ENCODE measurements around the gene CEP164. TPM values are rescaled to one million over a fixed set of nuclear protein-coding genes. Genes with fewer than 3 reads are reported as not detected.

CEP164 gene
- total and polyA plus RNA-seq, 4 experiments from 2014 or later = 12.7 to 42.5 (median 33.2) TPM

DNA sequence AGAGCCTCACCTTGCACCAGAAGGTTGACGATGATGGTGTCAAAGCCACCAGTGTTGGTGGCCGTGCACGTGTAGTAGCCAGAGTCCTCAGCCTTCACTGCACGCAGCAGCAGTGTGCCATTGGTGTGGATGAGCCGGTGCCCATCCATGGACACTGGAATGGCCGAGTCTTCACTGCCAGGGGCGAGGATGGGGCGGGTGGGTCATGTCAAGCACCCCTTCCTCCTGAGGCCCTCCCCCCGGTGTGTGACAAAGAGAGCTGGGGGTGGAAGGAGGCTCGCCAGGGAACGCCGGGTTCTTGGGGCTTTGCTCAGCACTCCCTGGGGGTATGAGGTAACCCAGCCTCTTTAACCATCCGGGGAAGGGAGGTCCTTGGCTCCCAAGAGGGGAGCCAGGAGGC, 111.6 kb downstream of the CEP164 start:
- Histone ChIP-seq H3K4me1 (ENCODE audit: insufficient read depth, low read length) (no peaks in the 10 kb centered on the region), H3K27ac (ENCODE audit: low read depth, low read length) (no peak overlapping the region), H3K4me3 (ENCODE audit: low read length in 2 of 2) (no peak overlapping the region), H3K9me3 (ENCODE audit: control insufficient read depth in 1 of 2, low read length in 2 of 2) (no peaks in the 10 kb centered on the region), H3K27me3 (ENCODE audit: insufficient read depth, low read length) (no peaks in the 10 kb centered on the region), H3K36me3 (ENCODE audit: insufficient read depth, low read length) (no peaks in the 10 kb centered on the region)
- Mint-ChIP-seq H3K27me3 (peaks cover 20 to 27% of the 10 kb centered on the region in 2 donors), H3K9me3 (no peaks in the 10 kb centered on the region), H3K4me3 (no peak overlapping the region), H3K27ac (no peak overlapping the region), H3K36me3 (no peaks in the 10 kb centered on the region), H3K4me1 (no peaks in the 10 kb centered on the region)
- DNase-seq = no peak
- intact Hi-C loops (cut with micrococcal nuclease) = no loop called here
- ChIA-PET CTCF (ENCODE audit: partially characterized antibody) (interaction anchor here (2.2 kb wide), 1 partner anchor 13 kb away, joined by 7 read pairs; no protein-coding TSS in a partner anchor), POLR2A (ENCODE audit: partially characterized antibody) (no interaction called here)

DNA sequence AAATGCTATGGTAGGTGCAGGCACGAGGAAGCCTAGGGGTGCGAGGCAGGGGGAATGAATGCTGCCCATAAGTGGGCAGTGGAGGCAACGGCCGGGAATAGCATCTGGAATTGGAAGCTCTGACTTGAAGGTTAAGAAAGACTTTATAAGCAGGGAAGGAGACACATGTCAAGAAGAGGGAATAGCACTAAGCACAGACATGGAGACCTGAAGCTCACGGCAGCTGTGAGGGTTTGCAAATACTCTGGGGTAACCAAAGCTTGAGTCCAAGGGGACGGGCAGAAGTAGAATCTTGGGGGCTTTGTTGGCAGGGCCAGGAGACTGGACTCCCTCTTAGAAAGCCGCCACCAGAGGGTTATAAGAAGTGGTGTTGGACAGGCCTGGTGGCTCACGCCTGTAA, 112.6 kb downstream of the CEP164 start:
- CTCF ChIA-PET (ENCODE audit: partially characterized antibody) = interaction anchor here (2.2 kb wide), 1 partner anchor 14 kb away, joined by 7 read pairs; no protein-coding TSS in a partner anchor

DNA sequence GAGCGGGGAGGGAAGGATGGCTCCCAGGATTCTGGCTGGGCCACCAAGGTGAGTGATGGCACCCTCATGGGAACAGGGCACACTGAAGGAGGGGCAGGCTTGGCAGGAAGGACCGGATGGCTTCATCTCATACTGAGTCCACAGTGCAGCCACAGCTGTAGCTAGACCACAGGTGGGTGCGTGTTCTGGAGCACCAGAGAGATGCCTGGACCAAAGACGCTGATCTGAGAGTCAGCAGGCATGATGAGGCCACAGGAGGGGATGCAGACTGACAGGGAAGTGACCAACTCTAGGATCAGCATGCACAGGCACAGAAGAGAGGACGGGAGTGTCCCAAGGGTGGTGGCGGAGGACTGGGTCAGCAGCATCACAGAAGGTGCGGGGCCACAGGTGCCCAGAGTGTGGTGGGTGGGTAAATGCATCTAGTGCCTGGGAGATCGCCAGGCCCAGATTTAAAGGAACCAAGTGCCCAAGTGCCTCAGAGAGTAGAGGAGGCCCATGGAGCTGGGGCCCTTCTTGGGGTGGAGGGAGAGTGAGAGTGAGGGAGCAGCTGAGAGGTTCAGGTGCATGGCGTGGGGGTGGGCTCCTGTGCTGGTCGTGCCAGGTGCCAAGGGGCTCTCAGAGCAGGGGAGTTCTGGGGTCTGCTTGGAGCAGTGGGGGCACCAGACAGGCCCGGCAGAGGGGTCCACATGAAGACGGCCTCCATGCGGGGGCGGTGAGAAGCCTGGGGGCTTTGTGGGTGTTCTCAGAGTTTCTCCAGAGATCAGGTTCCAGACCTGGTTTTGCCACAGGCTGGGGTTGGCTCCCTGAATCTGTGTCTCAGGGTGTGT, 113.7 kb downstream of the CEP164 start:
- CTCF ChIA-PET (ENCODE audit: partially characterized antibody) = interaction anchor here (2.2 kb wide), 1 partner anchor 15 kb away, joined by 7 read pairs; no protein-coding TSS in a partner anchor
- H3K4me3 Mint-ChIP-seq = no peak overlapping the region
- no peaks in the 10 kb centered on the region for H3K9me3 ChIP-seq (ENCODE audit: control insufficient read depth in 1 of 2, low read length in 2 of 2)
- intact Hi-C loops (cut with micrococcal nuclease) = no loop called here
- POLR2A ChIA-PET (ENCODE audit: partially characterized antibody) = no interaction called here
- H3K9me3 Mint-ChIP-seq = no peaks in the 10 kb centered on the region
- no peaks in the 10 kb centered on the region for H3K36me3 Mint-ChIP-seq
- no peak for DNase-seq
- H3K27me3 ChIP-seq (ENCODE audit: insufficient read depth, low read length) = no peaks in the 10 kb centered on the region
- H3K27ac Mint-ChIP-seq = no peak overlapping the region
- H3K27ac ChIP-seq (ENCODE audit: low read depth, low read length) = no peak overlapping the region
- no peak overlapping the region for H3K4me3 ChIP-seq (ENCODE audit: low read length in 2 of 2)
- H3K36me3 ChIP-seq (ENCODE audit: insufficient read depth, low read length) = no peaks in the 10 kb centered on the region
- no peaks in the 10 kb centered on the region for H3K4me1 Mint-ChIP-seq
- peaks cover 18 to 35% of the 10 kb centered on the region in 2 donors for H3K27me3 Mint-ChIP-seq
- no peaks in the 10 kb centered on the region for H3K4me1 ChIP-seq (ENCODE audit: insufficient read depth, low read length)

More for the DNA sequence above, 112.6 kb downstream of the CEP164 start:
- Histone ChIP-seq H3K27me3 (ENCODE audit: insufficient read depth, low read length) (no peaks in the 10 kb centered on the region), H3K9me3 (ENCODE audit: control insufficient read depth in 1 of 2, low read length in 2 of 2) (no peaks in the 10 kb centered on the region), H3K27ac (ENCODE audit: low read depth, low read length) (no peak overlapping the region), H3K4me1 (ENCODE audit: insufficient read depth, low read length) (no peaks in the 10 kb centered on the region), H3K36me3 (ENCODE audit: insufficient read depth, low read length) (no peaks in the 10 kb centered on the region), H3K4me3 (ENCODE audit: low read length in 2 of 2) (no peak overlapping the region)
- H3K4me1 Mint-ChIP-seq = no peaks in the 10 kb centered on the region
- peaks cover 20 to 30% of the 10 kb centered on the region in 2 donors for H3K27me3 Mint-ChIP-seq
- POLR2A ChIA-PET (ENCODE audit: partially characterized antibody) = no interaction called here
- H3K4me3 Mint-ChIP-seq = no peak overlapping the region
- DNase-seq = no peak
- H3K36me3 Mint-ChIP-seq = no peaks in the 10 kb centered on the region
- H3K9me3 Mint-ChIP-seq = no peaks in the 10 kb centered on the region
- intact Hi-C loops (cut with micrococcal nuclease) = no loop called here
- no peak overlapping the region for H3K27ac Mint-ChIP-seq

DNA sequence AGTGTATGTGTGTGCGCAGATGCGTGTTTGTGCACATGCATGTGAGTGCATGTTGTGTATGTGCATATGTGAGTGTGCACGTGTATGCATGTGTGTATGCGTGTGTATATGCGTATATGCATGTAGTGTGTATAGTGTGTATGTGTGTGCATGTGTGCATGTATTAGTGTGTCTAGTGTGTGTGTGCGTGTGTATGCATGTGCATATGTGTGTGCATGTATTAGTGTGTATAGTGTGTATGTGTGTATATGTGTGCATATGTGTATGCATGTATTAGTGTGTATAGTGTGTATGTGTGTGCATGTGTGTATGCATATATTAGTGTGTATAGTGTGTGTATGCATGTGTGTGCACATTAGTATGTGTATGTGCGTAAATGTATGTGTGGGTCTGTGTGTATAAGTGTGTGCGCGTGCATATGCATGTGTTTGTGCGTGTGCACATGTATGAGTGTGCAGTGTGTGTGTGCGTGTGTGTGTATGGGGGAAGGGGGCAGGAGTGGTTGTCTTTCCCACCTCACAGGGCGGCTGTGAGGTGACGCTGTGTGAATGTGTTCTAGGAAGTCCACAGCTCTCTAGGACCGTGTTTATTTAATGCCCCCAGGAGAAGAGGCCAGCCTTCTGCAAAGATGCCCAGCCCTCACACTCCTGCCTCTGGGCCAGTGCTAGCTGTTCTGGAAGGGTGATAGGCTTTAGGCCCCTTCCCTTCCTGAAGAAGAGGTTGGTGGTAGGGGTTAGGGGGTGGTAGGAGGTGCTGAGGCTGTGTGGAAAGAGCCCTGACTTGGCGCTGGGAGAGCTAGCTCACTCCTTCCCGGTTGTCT, 114.6 kb downstream of the CEP164 start:
- Histone ChIP-seq H3K9me3 (ENCODE audit: control insufficient read depth in 1 of 2, low read length in 2 of 2) (no peaks in the 10 kb centered on the region), H3K4me1 (ENCODE audit: insufficient read depth, low read length) (no peaks in the 10 kb centered on the region), H3K27ac (ENCODE audit: low read depth, low read length) (no peak overlapping the region), H3K27me3 (ENCODE audit: insufficient read depth, low read length) (no peaks in the 10 kb centered on the region), H3K36me3 (ENCODE audit: insufficient read depth, low read length) (no peaks in the 10 kb centered on the region), H3K4me3 (ENCODE audit: low read length in 2 of 2) (no peak overlapping the region)
- H3K36me3 Mint-ChIP-seq = no peaks in the 10 kb centered on the region
- CTCF ChIA-PET (ENCODE audit: partially characterized antibody) = interaction anchor here (1.9 kb wide), 1 partner anchor 16 kb away, joined by 6 read pairs; no protein-coding TSS in a partner anchor
- POLR2A ChIA-PET (ENCODE audit: partially characterized antibody) = no interaction called here
- intact Hi-C loops (cut with micrococcal nuclease) = no loop called here
- H3K4me1 Mint-ChIP-seq = no peaks in the 10 kb centered on the region
- no peak overlapping the region for H3K4me3 Mint-ChIP-seq
- peaks cover 13 to 31% of the 10 kb centered on the region in 2 donors for H3K27me3 Mint-ChIP-seq
- no peak overlapping the region for H3K27ac Mint-ChIP-seq
- no peaks in the 10 kb centered on the region for H3K9me3 Mint-ChIP-seq
- DNase-seq = no peak

DNA sequence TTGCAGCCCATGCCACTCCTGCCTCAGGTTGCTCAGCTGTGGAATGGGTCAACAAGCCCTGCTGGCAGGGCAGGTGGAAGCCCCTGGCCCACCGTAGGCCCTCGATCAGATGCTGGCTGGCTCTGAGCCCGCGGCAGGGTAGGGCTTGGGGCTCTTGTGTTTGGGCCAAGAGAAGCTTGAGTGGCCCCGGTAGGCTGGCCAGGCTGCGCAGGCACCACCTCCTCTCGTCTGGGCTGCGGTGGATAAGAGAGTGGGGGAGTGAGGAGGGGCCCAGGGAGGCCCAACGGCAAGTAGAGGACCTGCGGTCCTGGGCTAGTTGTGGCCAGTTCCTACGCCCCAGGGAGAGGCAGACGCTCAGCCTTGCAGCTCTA, 115.2 kb downstream of the CEP164 start:
- no peaks in the 10 kb centered on the region for H3K27me3 ChIP-seq (ENCODE audit: insufficient read depth, low read length)
- H3K4me1 ChIP-seq (ENCODE audit: insufficient read depth, low read length) = no peaks in the 10 kb centered on the region
- no peaks in the 10 kb centered on the region for H3K9me3 Mint-ChIP-seq
- no peaks in the 10 kb centered on the region for H3K36me3 ChIP-seq (ENCODE audit: insufficient read depth, low read length)
- intact Hi-C loops (cut with micrococcal nuclease) = no loop called here
- POLR2A ChIA-PET (ENCODE audit: partially characterized antibody) = no interaction called here
- H3K27ac Mint-ChIP-seq = no peak overlapping the region
- peaks cover 13 to 31% of the 10 kb centered on the region in 2 donors for H3K27me3 Mint-ChIP-seq
- H3K4me3 ChIP-seq (ENCODE audit: low read length in 2 of 2) = no peak overlapping the region
- no peak overlapping the region for H3K4me3 Mint-ChIP-seq
- H3K9me3 ChIP-seq (ENCODE audit: control insufficient read depth in 1 of 2, low read length in 2 of 2) = no peaks in the 10 kb centered on the region
- no peaks in the 10 kb centered on the region for H3K36me3 Mint-ChIP-seq
- CTCF ChIA-PET (ENCODE audit: partially characterized antibody) = interaction anchor here (1.9 kb wide), 1 partner anchor 17 kb away, joined by 6 read pairs; no protein-coding TSS in a partner anchor
- DNase-seq = no peak
- no peak overlapping the region for H3K27ac ChIP-seq (ENCODE audit: low read depth, low read length)
- H3K4me1 Mint-ChIP-seq = no peaks in the 10 kb centered on the region

DNA sequence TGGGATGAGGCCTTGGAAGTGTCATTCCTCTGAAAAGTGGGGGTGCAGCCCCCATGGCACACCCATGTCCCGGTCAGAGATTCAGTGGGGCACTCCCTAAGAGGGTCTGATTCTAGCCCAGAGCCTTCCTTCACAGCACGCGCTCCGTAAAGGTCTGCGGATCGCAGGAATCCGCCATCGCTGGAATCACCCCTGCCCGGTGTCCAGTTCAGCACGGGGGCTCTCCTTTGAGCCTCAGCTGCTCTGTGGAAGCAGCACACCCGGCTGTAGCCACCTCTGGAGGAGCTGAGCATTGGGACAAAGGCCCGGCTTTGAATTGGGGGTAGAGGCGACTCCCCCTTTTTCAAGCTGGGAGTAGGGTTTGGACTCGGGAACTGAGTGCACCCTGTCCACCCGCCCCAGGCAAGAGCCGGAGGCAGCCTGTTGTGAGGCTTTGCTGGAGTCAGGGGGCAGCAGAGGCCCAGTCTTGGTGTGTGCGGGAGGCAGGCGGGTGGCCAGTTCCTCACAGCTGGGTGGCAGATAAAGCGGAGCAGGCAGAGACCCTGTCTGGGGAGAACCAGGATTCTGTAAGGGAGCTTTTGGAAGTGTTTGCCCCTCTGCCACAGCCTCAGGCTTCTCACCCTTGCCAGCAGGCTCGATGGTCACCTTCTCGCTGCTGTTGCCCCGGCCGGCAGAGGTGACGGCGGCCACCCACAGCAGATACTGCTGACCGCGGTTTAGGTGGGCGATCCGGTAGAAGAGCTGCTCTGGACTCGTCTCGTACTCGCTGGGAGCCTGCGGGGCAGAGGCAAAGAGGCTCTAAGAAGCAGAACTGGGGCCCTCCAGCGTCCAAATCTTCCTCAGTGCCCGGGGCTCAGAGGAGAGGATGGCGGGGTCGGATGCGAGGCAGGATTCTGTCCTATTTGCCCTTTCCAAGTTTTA, 115.9 kb downstream of the CEP164 start:
- CTCF ChIA-PET (ENCODE audit: partially characterized antibody) = interaction anchor here (1.9 kb wide), 1 partner anchor 17 kb away, joined by 6 read pairs; no protein-coding TSS in a partner anchor

More for the DNA sequence above, 115.9 kb downstream of the CEP164 start:
- POLR2A ChIA-PET (ENCODE audit: partially characterized antibody) = no interaction called here
- Histone ChIP-seq H3K27me3 (ENCODE audit: insufficient read depth, low read length) (no peaks in the 10 kb centered on the region), H3K36me3 (ENCODE audit: insufficient read depth, low read length) (no peaks in the 10 kb centered on the region), H3K4me1 (ENCODE audit: insufficient read depth, low read length) (no peaks in the 10 kb centered on the region), H3K9me3 (ENCODE audit: control insufficient read depth in 1 of 2, low read length in 2 of 2) (no peaks in the 10 kb centered on the region), H3K27ac (ENCODE audit: low read depth, low read length) (no peak overlapping the region), H3K4me3 (ENCODE audit: low read length in 2 of 2) (no peak overlapping the region)
- peaks cover 13 to 31% of the 10 kb centered on the region in 2 donors for H3K27me3 Mint-ChIP-seq
- no peaks in the 10 kb centered on the region for H3K36me3 Mint-ChIP-seq
- intact Hi-C loops (cut with micrococcal nuclease) = no loop called here
- no peak overlapping the region for H3K27ac Mint-ChIP-seq
- H3K9me3 Mint-ChIP-seq = no peaks in the 10 kb centered on the region
- no peaks in the 10 kb centered on the region for H3K4me1 Mint-ChIP-seq
- DNase-seq = no peak
- no peak overlapping the region for H3K4me3 Mint-ChIP-seq

Data from CD4-positive, alpha-beta memory T cell (primary cell).